ENCODE results near the gene NAA20. TPM values are rescaled to one million over a fixed set of nuclear protein-coding genes. Genes with fewer than 3 reads are reported as not detected.

Gene NAA20
- total RNA-seq, result 10 to 100 TPM; 26.8 to 28.4 TPM
- 10 to 100 TPM; 50.1 to 75.6 TPM for polyA plus RNA-seq

GRCh38 chr20:20017001-20017843, at the start of gene NAA20:
Gene NAA20 (plus strand): TSS chr20:20017362. CDS start chr20:20017397, 35 bp downstream.
- TF ChIP-seq TAF1 (conservative IDR thresholded peaks at IDR 0.05) (peak; percentile 54), HNF4G (IDR thresholded peaks at IDR 0.05) (no peak), ATF3 (IDR thresholded peaks at IDR 0.05) (no peak), SP1 (IDR thresholded peaks at IDR 0.05) (peak; percentile 47), REST (IDR thresholded peaks at IDR 0.05) (peak; percentile 65), EGR1 (IDR thresholded peaks at IDR 0.05; ENCODE audit: low read depth in 2 of 2) (no peak), NR2F2 (IDR thresholded peaks at IDR 0.05) (no peak), MAX (IDR thresholded peaks at IDR 0.05) (peak; percentile 38), ZBTB33 (IDR thresholded peaks at IDR 0.05) (no peak), FOXA2 (IDR thresholded peaks at IDR 0.05) (peak; percentile 12), CTCF (IDR thresholded peaks at IDR 0.05; ENCODE audit: low read depth, low read length, missing input control) (peak; percentile 88), GABPA (IDR thresholded peaks at IDR 0.05 in 1 of 2, conservative IDR thresholded peaks at IDR 0.05 in 1 of 2) (peak; percentile 93 to 97), HNF4A (conservative IDR thresholded peaks at IDR 0.05) (no peak), FOXA1 (IDR thresholded peaks at IDR 0.05) (peak; percentile 48), RXRA (IDR thresholded peaks at IDR 0.05) (peak in 1 of 2 donors; percentile 37), YY1 (IDR thresholded peaks at IDR 0.05) (peak; percentile 91), RAD21 (IDR thresholded peaks at IDR 0.05) (peak; percentile 53 to 69), JUND (IDR thresholded peaks at IDR 0.05) (no peak)
- peaks cover 9 to 22% (median 16%) of the 10 kb centered on the region in 4 donors for H3K4me1 ChIP-seq (ENCODE audit: control insufficient read depth in 4 of 4, insufficient read depth in 4 of 4, low read length in 3 of 4)
- peak; percentile 89 for DNase-seq (ENCODE audit: low spot score)
- H3K9me3 ChIP-seq (ENCODE audit: control insufficient read depth in 4 of 4, low read length in 3 of 4), result no peaks in the 10 kb centered on the region
- H3K27me3 ChIP-seq (ENCODE audit: control insufficient read depth in 4 of 4, insufficient read depth in 4 of 4, low read length in 3 of 4), result no peaks in the 10 kb centered on the region
- H3K9ac ChIP-seq (ENCODE audit: low read depth in 1 of 2, low read length in 2 of 2), result peak within 1 kb of the TSS; percentile 17 to 63
- under 1% methylated on average over 81 of the region's 81 CpGs for WGBS
- no peaks in the 10 kb centered on the region for H3K36me3 ChIP-seq (ENCODE audit: control insufficient read depth in 4 of 4, insufficient read depth in 3 of 4, low read depth in 1 of 4, low read length in 3 of 4)
- H3K27ac ChIP-seq (ENCODE audit: low read depth in 1 of 2, low read length in 2 of 2), result peak within 1 kb of the TSS; percentile 26 to 69
- H3K4me3 ChIP-seq (ENCODE audit: low read depth in 1 of 3, low read length in 3 of 3), result peak within 1 kb of the TSS; percentile 80 to 97 (median 91)

Data from liver (tissue), 9 donors.